Glomerular endothelial cell (primary cell): Measurements from ENCODE around the gene CKB. TPM values are rescaled to one million over a fixed set of nuclear protein-coding genes. Genes with fewer than 3 reads are reported as not detected.

Experiments
- DNase-seq: peaks from one replicate; pipeline ENCODE4 v3.0.0-alpha.2; 2011; ENCODE audit warnings: low read depth, low spot score; ENCODE audit errors: extremely low read depth
- total RNA-seq: library from RNA; depleted of rRNA; stranded (reverse); fragments of >200 nt; gene quantifications from 2 replicates; pipeline ENCODE4 v1.2.3, GENCODE V29; 2015

The CKB gene
- total RNA-seq, 1 donor from 2014 or later: 10.3 TPM

DNA sequence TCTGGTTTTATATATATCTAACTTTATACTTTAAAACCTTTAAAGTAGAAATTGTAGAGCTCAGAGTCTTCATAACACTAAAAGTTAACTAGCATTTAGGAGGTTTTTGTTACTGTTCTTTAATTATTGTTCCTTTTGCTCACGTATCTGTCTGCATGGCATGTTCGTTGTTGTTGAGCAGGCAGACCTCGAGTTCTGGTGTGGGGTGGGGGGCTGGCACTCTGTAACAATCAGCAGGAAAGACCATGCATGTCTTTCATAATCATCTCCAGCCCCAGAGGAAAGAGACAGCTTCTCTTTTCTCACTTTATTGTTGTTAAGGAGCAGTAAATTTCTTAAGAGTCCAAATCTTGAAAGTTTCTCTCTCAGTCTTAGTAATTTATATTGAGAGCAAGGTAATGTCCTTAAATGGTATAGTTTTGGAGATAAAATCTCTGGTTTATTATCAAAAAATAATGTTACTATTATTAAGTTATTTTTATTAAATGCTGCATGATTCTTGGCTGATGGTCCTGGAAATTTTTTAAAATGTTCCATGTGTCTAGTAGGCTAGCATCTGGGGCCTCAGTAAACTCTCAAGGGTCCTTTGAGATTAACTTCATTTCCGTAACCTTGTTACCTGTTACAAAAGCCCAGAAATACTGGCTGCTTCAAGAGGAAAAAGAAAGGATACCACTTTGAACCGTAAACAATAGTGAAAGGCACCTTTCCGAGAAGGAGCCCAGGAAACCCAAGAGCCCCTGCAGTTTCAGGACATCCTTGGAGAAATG is 30.3 kb downstream of the CKB start:
- no peak for DNase-seq

- DNase-seq: no peak
Observed at GRCh38 chr14:103491691-103492090, 30.9 kb downstream of the CKB start.

GRCh38 chr14:103489621-103490020 is 33.0 kb downstream of the CKB start:
- DNase-seq: no peak

DNA sequence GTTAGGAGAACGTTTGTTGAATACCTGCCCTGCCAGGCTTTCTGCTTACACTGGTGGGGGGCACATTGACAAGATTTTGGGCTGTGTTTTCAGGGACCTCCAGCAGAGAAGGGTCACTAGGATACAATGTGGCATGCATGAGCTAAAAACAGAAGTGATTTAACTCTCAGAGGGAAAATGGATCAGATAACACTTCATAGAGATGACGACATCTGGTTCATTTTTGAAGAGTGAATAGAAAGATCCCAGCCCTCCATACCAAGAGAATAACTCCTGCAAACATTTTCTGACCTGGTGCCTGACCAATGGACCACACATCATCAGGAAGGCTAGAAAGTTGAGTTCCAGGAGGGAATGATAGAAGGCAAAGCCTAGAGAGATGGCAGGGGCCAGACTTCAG is 33.7 kb downstream of the CKB start:
- no peak for DNase-seq

- no peak for DNase-seq
Observed at GRCh38 chr14:103488071-103488470, 34.6 kb downstream of the CKB start.

- no peak for DNase-seq
Observed at GRCh38 chr14:103485504-103485903, 37.1 kb downstream of the CKB start.

DNA sequence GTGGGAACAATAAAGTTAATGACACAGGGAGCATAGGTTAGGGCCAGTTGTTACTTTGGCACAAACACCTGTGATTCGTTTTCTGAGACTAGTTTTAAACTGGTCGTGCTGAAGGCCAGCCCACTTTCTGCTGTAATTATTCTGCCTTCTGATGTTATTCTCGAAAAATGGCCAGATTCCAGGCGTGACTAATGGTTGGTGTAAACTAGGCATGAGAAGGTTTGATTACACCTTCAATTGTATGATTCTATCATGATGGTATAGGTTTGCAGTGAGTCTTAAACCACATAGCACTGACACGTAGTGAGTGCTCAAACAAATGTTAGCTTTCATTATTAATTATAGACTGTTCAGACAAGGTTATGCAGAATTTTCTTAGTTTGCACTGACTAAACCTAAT is 39.0 kb downstream of the CKB start:
- DNase-seq: peak; percentile 12

- DNase-seq: no peak
Observed at GRCh38 chr14:103480595-103480994, 42.0 kb downstream of the CKB start.

DNA sequence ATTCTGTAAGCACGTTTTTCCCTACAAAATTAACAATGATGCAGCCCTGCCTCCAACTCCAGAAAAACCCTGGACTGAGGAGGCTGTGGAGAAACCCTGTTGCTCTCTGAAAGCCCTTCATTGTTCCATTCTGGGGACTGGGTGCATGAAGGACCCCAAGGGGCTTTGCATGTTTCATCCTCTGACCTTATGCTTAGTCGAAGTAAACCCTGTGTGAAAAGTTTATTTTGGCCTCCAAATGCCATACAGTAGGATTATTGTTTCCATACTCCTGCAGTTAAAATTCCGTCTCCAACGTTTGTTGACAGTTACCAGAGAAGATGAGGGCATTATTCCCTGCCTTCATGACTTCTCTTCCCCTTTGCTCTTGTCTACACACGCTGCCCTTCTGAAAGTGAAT is 46.0 kb downstream of the CKB start:
- no peak for DNase-seq

DNA sequence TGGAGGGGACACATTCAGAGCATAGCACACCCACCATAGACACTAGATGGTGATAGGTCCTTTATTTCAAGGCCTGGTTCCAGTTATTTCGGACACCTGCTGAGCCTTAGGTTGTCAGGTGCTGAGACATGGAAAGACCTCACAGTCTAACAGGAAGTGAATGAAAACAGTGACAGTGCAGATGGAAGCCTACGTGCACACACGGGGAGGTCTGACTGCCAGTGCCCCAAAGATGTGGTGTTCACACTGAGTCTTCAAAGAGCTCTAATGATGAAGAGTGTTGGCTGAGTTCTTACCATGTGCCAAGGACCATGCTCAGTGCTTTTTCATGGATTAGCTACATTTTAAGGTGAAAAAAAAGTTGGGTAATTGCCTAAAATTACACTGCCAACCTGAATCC is 46.6 kb downstream of the CKB start:
- DNase-seq: no peak

GRCh38 chr14:103474893-103475292 is 47.7 kb downstream of the CKB start:
- no peak for DNase-seq

- no peak for DNase-seq
Observed at GRCh38 chr14:103472939-103473338, 49.7 kb downstream of the CKB start.

Other genes with a start within 250 kb of the CKB start
- gene EIF5, start 188.6 kb downstream of the CKB start, total RNA-seq: 126 and 181 TPM in 2 replicates
- 65.5 and 75.7 TPM in 2 replicates for gene MARK3, start 137.4 kb downstream of the CKB start, total RNA-seq
- 7.1 and 9.3 TPM in 2 replicates for gene TRMT61A, start 6.4 kb upstream of the CKB start, total RNA-seq
- gene BAG5, start 39.8 kb upstream of the CKB start, total RNA-seq: 23.8 and 27.4 TPM in 2 replicates
- 38.4 and 38.9 TPM in 2 replicates for gene COA8, start 40.1 kb upstream of the CKB start, total RNA-seq
- gene KLC1, start 106.4 kb upstream of the CKB start, total RNA-seq: 253 and 368 TPM in 2 replicates
- 14.2 and 15.5 TPM in 2 replicates for gene XRCC3, start 192.6 kb upstream of the CKB start, total RNA-seq
- gene ZFYVE21, start 193.0 kb upstream of the CKB start, total RNA-seq: 90.4 and 121 TPM in 2 replicates